GM10847 (cell line): ENCODE results near the gene DLL4.

ENCODE experiments used
- POLR2A ChIP-seq: IDR thresholded peaks from 2 replicates; pipeline ENCODE4 v1.6.1; 2011; ENCODE audit not compliant: insufficient read length; ENCODE audit errors: extremely low read depth

Gene DLL4

GRCh38 chr15:40917585-40917984 lies 11.6 kb upstream of the DLL4 start:
- TF ChIP-seq POLR2A = no peak

GRCh38 chr15:40918146-40918798 lies 10.9 kb upstream of the DLL4 start:
- no peak for TF ChIP-seq POLR2A

GRCh38 chr15:40918799-40919392 lies 10.2 kb upstream of the DLL4 start:
- no peak for TF ChIP-seq POLR2A

GRCh38 chr15:40921949-40922607 lies 7.1 kb upstream of the DLL4 start:
- no peak for TF ChIP-seq POLR2A

- no peak for TF ChIP-seq POLR2A
Measured at GRCh38 chr15:40922608-40923005, 6.5 kb upstream of the DLL4 start.

GRCh38 chr15:40923551-40923950 lies 5.6 kb upstream of the DLL4 start:
- no peak for TF ChIP-seq POLR2A

GRCh38 chr15:40925495-40925862 lies 3.7 kb upstream of the DLL4 start:
- TF ChIP-seq POLR2A = no peak

GRCh38 chr15:40925863-40926658 lies 3.1 kb upstream of the DLL4 start:
- TF ChIP-seq POLR2A = no peak

- TF ChIP-seq POLR2A = no peak
Measured at GRCh38 chr15:40926659-40927494, 2.3 kb upstream of the DLL4 start.

GRCh38 chr15:40927495-40927872 lies 1.7 kb upstream of the DLL4 start:
- no peak for TF ChIP-seq POLR2A

GRCh38 chr15:40927873-40928806 lies 1.0 kb upstream of the DLL4 start:
- TF ChIP-seq POLR2A = no peak

- TF ChIP-seq POLR2A = no peak
Measured at GRCh38 chr15:40929660-40930429, 705 bp downstream of the DLL4 start.
